HG03025 (cell line): ENCODE data around the gene CTNNBL1.

Experiments
- ATAC-seq: cut with Tn5 transposase; IDR thresholded peaks from one replicate; pipeline ENCODE4 v1.9.1; 2021; ENCODE audit warnings: mild to moderate bottlenecking, moderate library complexity; ENCODE audit not compliant: unreplicated experiment, low FRiP score

CTNNBL1 gene

GRCh38 chr20:37873884-37874283 is 180.1 kb downstream of the CTNNBL1 start:
- no peak for ATAC-seq

GRCh38 chr20:37875460-37876175 is 181.8 kb downstream of the CTNNBL1 start:
- no peak for ATAC-seq

- no peak for ATAC-seq
These were observed 183.0 kb downstream of the CTNNBL1 start for GRCh38 chr20:37876863-37877262.

GRCh38 chr20:37877832-37878772 is 184.3 kb downstream of the CTNNBL1 start:
- no peak for ATAC-seq

- no peak for ATAC-seq
These were observed 185.2 kb downstream of the CTNNBL1 start for GRCh38 chr20:37878835-37879599.

GRCh38 chr20:37879843-37880242 is 186.0 kb downstream of the CTNNBL1 start:
- ATAC-seq: no peak

- ATAC-seq: no peak
These were observed 187.1 kb downstream of the CTNNBL1 start for GRCh38 chr20:37880726-37881591.

- no peak for ATAC-seq
These were observed 187.9 kb downstream of the CTNNBL1 start for GRCh38 chr20:37881601-37882343.

GRCh38 chr20:37882961-37883712 is 189.3 kb downstream of the CTNNBL1 start:
- no peak for ATAC-seq

- no peak for ATAC-seq
These were observed 191.2 kb downstream of the CTNNBL1 start for GRCh38 chr20:37885042-37885441.

- ATAC-seq: no peak
These were observed 192.0 kb downstream of the CTNNBL1 start for GRCh38 chr20:37885593-37886503.

GRCh38 chr20:37886851-37887297 is 193.0 kb downstream of the CTNNBL1 start:
- no peak for ATAC-seq

GRCh38 chr20:37888641-37889040 is 194.8 kb downstream of the CTNNBL1 start:
- ATAC-seq: no peak

GRCh38 chr20:37890108-37890507 is 196.3 kb downstream of the CTNNBL1 start:
- ATAC-seq: no peak

GRCh38 chr20:37890643-37891042 is 196.8 kb downstream of the CTNNBL1 start:
- ATAC-seq: no peak

GRCh38 chr20:37892001-37892400 is 198.2 kb downstream of the CTNNBL1 start:
- no peak for ATAC-seq

GRCh38 chr20:37893566-37894241 is 199.9 kb downstream of the CTNNBL1 start:
- ATAC-seq: no peak
